HG03442 (cell line): ENCODE measurements around the gene DENND5B.

Source experiments
- ATAC-seq: cut with Tn5 transposase; IDR thresholded peaks from one replicate; pipeline ENCODE4 v1.9.1; 2021; ENCODE audit warnings: mild to moderate bottlenecking, moderate library complexity; ENCODE audit not compliant: unreplicated experiment

The DENND5B gene

DNA sequence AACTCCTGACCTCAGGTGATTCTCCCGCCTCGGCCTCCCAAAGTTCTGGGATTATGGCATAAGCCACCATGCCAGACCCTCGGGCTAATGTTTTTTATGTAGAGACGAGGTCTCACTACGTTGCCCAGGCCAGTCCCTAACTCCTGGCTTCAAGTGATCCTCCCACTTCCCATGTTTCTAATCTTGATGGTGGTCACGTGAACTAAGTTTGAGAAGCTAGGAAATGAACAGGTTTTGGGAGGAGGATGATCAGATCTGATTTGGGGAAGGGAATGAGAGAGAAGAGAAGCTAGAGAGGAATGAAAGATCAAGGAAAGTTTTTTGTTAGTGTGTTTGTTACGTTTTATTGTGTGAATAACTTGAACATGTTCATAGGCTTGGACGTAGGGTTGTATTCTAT lies 247.8 kb downstream of the DENND5B start:
- ATAC-seq: no peak

DNA sequence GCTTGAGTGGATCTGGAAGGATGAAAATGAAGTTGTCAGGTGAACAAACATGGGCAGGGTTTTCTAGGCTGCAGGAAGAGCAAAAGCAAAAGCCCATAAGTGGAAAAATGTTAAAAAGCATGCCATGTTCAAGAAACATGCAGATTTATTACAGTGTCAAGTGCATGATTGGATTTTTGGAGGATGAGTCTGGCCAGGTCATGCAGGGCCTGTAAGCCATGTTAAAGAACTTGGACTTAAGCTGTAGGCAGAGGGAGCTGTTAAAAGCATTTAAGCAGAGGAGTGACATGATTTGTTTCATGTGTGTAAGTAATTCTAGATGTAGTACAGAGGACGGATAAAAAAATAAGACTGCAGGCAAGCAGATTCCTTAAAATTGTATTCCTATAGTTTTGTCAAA lies 248.7 kb downstream of the DENND5B start:
- no peak for ATAC-seq

DNA sequence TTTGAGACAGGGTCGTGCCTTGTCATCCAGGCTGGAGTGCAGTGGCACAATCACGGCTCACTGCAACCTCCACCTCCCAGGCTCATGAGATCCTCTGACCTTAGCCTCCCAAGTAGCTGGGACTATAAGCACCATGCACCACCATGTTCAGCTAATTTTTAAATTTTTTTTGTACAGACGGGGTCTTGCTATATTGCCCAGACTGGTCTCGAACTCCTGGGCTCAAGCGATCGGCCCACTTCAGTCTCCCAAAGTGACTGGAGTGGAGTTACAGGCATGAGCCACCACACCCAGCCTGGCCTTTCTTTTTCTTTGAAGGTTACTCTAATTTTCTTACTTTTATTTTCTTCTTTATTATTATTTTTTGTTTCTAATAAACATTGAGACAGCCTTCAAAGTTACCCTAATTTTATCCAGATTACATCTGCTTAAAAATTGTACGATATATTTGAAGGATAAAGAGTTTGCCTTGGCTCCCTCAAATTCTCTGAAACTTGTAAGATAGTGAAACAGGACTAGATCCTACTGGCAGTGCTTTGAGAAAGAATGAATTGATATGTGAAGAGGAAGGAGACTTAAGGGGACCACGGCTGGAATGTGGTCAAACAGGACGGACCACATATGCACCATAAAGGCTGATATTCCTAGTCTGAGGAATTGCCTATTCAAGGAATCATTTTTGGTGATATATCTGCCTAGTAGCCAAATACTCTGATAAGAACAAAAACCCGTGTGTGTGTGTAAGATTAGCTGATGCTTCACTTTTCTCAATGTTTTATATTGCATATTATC lies 250.9 kb downstream of the DENND5B start:
- no peak for ATAC-seq

DNA sequence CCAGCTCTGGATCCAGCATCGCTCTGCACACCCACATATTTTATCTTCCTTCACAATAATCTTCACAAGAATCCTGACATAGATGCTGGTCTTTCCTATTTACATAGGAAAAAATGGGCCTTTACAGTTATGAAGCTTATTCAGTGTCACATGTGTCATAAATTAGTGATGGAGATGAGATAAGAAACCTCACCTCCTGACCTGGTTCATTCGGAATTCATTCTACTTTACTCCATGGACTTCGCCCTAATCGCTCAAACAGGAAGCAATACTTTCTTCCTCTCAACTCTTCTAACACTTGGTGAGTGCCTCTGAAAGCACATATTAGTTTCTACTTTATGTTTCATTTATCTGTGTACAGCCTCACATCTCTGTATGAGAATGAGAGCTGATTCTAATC lies 253.0 kb downstream of the DENND5B start:
- no peak for ATAC-seq
